ENCODE measurements around the gene PDZD2.

Gene PDZD2

GRCh38 chr5:32023816-32024215 lies 384.9 kb downstream of the PDZD2 start:
- Histone ChIP-seq H3K79me2 (ENCODE audit: low read length) (no peaks in the 10 kb centered on the region), H4K20me1 (ENCODE audit: insufficient read depth, low read length) (no peaks in the 10 kb centered on the region), H3F3A (ENCODE audit: insufficient read depth, low read length) (peaks cover 8% of the 10 kb centered on the region), H3K9ac (ENCODE audit: low read length) (no peak overlapping the region), H2AFZ (ENCODE audit: low read length) (no peak overlapping the region), H3K27ac (ENCODE audit: low read length) (no peak overlapping the region), H3K4me2 (ENCODE audit: low read depth, low read length) (no peak overlapping the region), H3K9me3 (replicated peaks; ENCODE audit: insufficient read depth, low read length) (no peaks in the 10 kb centered on the region), H3K9me2 (replicated peaks; ENCODE audit: insufficient read depth, low read length) (no peaks in the 10 kb centered on the region), H3K4me1 (ENCODE audit: low read length) (no peaks in the 10 kb centered on the region), H3K4me3 (ENCODE audit: low read length) (no peak overlapping the region), H3K27me3 (replicated peaks; ENCODE audit: insufficient read depth, low read length) (no peaks in the 10 kb centered on the region), H3K36me3 (replicated peaks; ENCODE audit: insufficient read depth, low read length) (no peaks in the 10 kb centered on the region)
- TF ChIP-seq EZH2 (optimal IDR thresholded peaks at IDR 0.05; ENCODE audit: low read depth, low read length) (no peak), CTCF (IDR thresholded peaks at IDR 0.05; ENCODE audit: low read length) (no peak), EZH2phosphoT487 (IDR thresholded peaks at IDR 0.05; ENCODE audit: low read length) (no peak)
- no peak for DNase-seq

- no peak overlapping the region for H3K27ac ChIP-seq (ENCODE audit: low read length)
- no peaks in the 10 kb centered on the region for H3K27me3 ChIP-seq (replicated peaks; ENCODE audit: insufficient read depth, low read length)
- H2AFZ ChIP-seq (ENCODE audit: low read length) = no peak overlapping the region
- H3K9ac ChIP-seq (ENCODE audit: low read length) = no peak overlapping the region
- H3K4me3 ChIP-seq (ENCODE audit: low read length) = no peak overlapping the region
- H3K79me2 ChIP-seq (ENCODE audit: low read length) = no peaks in the 10 kb centered on the region
- H4K20me1 ChIP-seq (ENCODE audit: insufficient read depth, low read length) = no peaks in the 10 kb centered on the region
- H3F3A ChIP-seq (ENCODE audit: insufficient read depth, low read length) = peaks cover 6% of the 10 kb centered on the region
- H3K9me2 ChIP-seq (replicated peaks; ENCODE audit: insufficient read depth, low read length) = no peaks in the 10 kb centered on the region
- no peak overlapping the region for H3K4me2 ChIP-seq (ENCODE audit: low read depth, low read length)
- no peak for TF ChIP-seq EZH2phosphoT487 (IDR thresholded peaks at IDR 0.05; ENCODE audit: low read length)
- TF ChIP-seq CTCF (IDR thresholded peaks at IDR 0.05; ENCODE audit: low read length) = no peak
- TF ChIP-seq EZH2 (optimal IDR thresholded peaks at IDR 0.05; ENCODE audit: low read depth, low read length) = no peak
- no peaks in the 10 kb centered on the region for H3K4me1 ChIP-seq (ENCODE audit: low read length)
- no peaks in the 10 kb centered on the region for H3K9me3 ChIP-seq (replicated peaks; ENCODE audit: insufficient read depth, low read length)
- H3K36me3 ChIP-seq (replicated peaks; ENCODE audit: insufficient read depth, low read length) = no peaks in the 10 kb centered on the region
- no peak for DNase-seq
Observed at GRCh38 chr5:32024751-32025150, 385.8 kb downstream of the PDZD2 start.

DNA sequence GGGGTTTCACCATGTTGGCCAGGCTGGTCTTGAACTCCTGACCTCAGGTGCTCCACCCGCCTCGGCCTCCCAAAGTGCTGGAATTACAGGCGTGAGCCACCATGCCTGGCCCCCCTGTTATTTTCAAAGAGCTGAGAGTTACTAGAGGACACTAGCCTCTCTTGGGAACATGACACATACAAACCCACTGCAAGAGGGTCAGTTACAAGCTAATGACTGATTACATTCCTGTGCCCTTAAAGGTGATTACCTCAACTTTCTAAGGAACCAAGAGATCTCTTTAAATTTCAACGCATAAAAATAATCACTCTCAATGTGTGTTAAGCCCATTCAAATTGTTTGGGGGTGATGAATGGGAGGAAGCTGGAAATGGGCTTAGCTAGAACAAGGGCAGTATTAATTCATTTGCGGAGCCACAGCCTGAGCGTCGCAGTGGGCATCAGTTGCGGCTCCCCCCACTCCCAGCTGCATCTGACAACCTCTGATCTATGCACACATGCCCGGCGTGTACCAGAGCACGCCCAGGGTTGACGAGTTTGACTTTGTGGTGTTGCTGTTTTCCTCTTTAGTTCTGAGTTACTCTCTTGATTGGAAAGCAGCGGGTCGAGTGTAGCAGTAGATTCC lies 388.3 kb downstream of the PDZD2 start:
- Histone ChIP-seq H3K27ac (ENCODE audit: low read length) (no peak overlapping the region), H3K36me3 (replicated peaks; ENCODE audit: insufficient read depth, low read length) (no peaks in the 10 kb centered on the region), H3K4me2 (ENCODE audit: low read depth, low read length) (no peak overlapping the region), H4K20me1 (ENCODE audit: insufficient read depth, low read length) (no peaks in the 10 kb centered on the region), H3K9ac (ENCODE audit: low read length) (no peak overlapping the region), H3K9me3 (replicated peaks; ENCODE audit: insufficient read depth, low read length) (no peaks in the 10 kb centered on the region), H3F3A (ENCODE audit: insufficient read depth, low read length) (no peaks in the 10 kb centered on the region), H3K4me3 (ENCODE audit: low read length) (no peak overlapping the region), H3K4me1 (ENCODE audit: low read length) (no peaks in the 10 kb centered on the region), H3K79me2 (ENCODE audit: low read length) (no peaks in the 10 kb centered on the region), H3K27me3 (replicated peaks; ENCODE audit: insufficient read depth, low read length) (no peaks in the 10 kb centered on the region), H3K9me2 (replicated peaks; ENCODE audit: insufficient read depth, low read length) (no peaks in the 10 kb centered on the region), H2AFZ (ENCODE audit: low read length) (no peak overlapping the region)
- DNase-seq = no peak
- TF ChIP-seq EZH2phosphoT487 (IDR thresholded peaks at IDR 0.05; ENCODE audit: low read length) (no peak), CTCF (IDR thresholded peaks at IDR 0.05; ENCODE audit: low read length) (no peak), EZH2 (optimal IDR thresholded peaks at IDR 0.05; ENCODE audit: low read depth, low read length) (no peak)

Measured in MM.1S (cell line).